ENCODE measurements around the gene TMEM255B. TPM values are rescaled to one million over a fixed set of nuclear protein-coding genes. Genes with fewer than 3 reads are reported as not detected.

TMEM255B gene
- total and polyA plus RNA-seq, 9 of the 15 experiments (the other 6 are each of a cell fraction or from before 2014, with no cell fraction given): 0.01 to 0.75 (median 0.23) TPM

- no peak for DNase-seq (ENCODE audit: extremely low read depth in 1 of 4, low spot score in 3 of 4)
- Histone ChIP-seq H2AFZ (ENCODE audit: low read depth, low read length) (no peak overlapping the region), H3K36me3 (ENCODE audit: control insufficient read depth, insufficient read depth, low read length) (no peaks in the 10 kb centered on the region), H3K9me3 (replicated peaks; ENCODE audit: control insufficient read depth, insufficient read depth, low read depth, low read length) (no peaks in the 10 kb centered on the region; the same call in 1 of the 2 replicates), H3K4me1 (replicated peaks in 1 of 2; ENCODE audit: control insufficient read depth in 2 of 2, insufficient read depth in 2 of 2, low read length in 2 of 2) (peaks cover 7 to 35% of the 10 kb centered on the region in 2 experiments; a peak in 4 of 5 replicates), H3K9me1 (ENCODE audit: control insufficient read depth, insufficient read depth, low read length) (peaks cover 3% of the 10 kb centered on the region), H4K20me1 (replicated peaks; ENCODE audit: control insufficient read depth, insufficient read depth, low read length) (no peaks in the 10 kb centered on the region), H3K27ac (ENCODE audit: extremely low read depth, low read depth, low read length) (no peak overlapping the region), H3K27me3 (ENCODE audit: control insufficient read depth in 2 of 2, insufficient read depth in 2 of 2, low read length in 2 of 2) (peaks cover 7 to 33% of the 10 kb centered on the region in 2 experiments; a peak in 3 of 5 replicates), H3K79me2 (ENCODE audit: control insufficient read depth, insufficient read depth, low read length) (no peaks in the 10 kb centered on the region), H3K9ac (ENCODE audit: insufficient read depth in 1 of 2, low read depth in 2 of 2, low read length in 2 of 2) (no peak overlapping the region), H3K4me2 (ENCODE audit: insufficient read depth, low read length) (no peak overlapping the region), H3K4me3 (no peak overlapping the region)
- ATAC-seq: no peak
- 19% methylated on average over 10 of the region's 16 CpGs for WGBS (ENCODE audit: insufficient coverage, low coverage, missing lambda C conversion rate)
- ChIA-PET POLR2A (no interaction called here), CTCF (ENCODE audit: low intra/inter-chr PET ratio) (no interaction called here)
- no peak for FAIRE-seq
- no peak for TF ChIP-seq ZNF263 (CRISPR knock-in tag; IDR thresholded peaks at IDR 0.05; ENCODE audit: borderline replicate concordance)
- TF ChIP-seq GTF2E2 (tag; IDR thresholded peaks at IDR 0.05): no peak
- no peak for TF ChIP-seq XRCC5 (IDR thresholded peaks at IDR 0.05; ENCODE audit: low read depth, low read length)
- no peak for TF ChIP-seq ZHX1 (conservative IDR thresholded peaks at IDR 0.05; ENCODE audit: low read length)
- intact Hi-C loops (cut with micrococcal nuclease): no loop called here
- in situ Hi-C loops (cut with MboI): loop anchor here (10.0 kb wide), 2 partner anchors 64 to 234 kb away; partner anchors contain the start of genes DCUN1D2 and GRK1
- BruUV-seq (replicated peaks): no TSS peak
Observed at GRCh38 chr13:113728571-113729054, 30.4 kb upstream of the TMEM255B start.
